ENCODE data around the gene UBE3C.
"Not testable (repeated sequence)": the region's sequence is repeated elsewhere in the genome, so short reads cannot be mapped to it uniquely, and the experiment has no call there.

The UBE3C gene

DNA sequence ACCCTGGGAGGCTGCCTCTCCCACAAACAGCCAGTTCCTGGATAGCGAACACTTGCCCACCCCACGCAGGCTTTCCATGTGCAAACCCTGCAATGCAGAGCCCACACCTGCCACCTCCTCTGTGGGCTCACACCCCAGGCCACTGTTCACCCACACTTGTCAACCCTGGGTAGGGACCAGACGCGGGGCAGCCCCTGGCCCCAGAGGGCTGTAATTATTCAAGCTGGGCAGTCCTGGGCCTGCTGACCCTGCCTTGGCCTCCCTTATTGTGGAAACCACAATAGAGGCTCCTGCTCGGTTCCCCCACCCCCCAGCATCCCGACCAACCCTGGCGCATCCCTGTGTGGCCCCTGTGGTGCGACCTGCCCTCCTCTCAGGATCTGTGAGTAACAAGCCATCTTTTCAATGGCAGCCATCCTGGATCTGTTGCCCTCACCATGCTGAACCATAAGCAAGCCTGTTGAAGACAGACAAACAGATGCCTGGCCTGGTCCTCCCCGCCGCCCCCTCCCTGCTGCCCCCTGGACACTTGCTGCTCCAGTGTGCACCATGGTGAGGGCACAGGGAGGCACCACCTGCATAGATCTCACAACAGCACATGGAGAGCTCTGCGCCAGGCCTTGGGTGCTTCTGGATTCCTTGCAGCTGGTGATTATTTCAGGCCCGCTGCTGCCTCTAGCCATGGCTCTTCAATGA lies 15.8 kb upstream of the UBE3C start:
- no peak overlapping the region for H3K4me3 Mint-ChIP-seq
- no peaks in the 10 kb centered on the region for H3K27me3 Mint-ChIP-seq
- H3K9me3 Mint-ChIP-seq (ENCODE audit: low read depth): no peaks in the 10 kb centered on the region
- H3K36me3 Mint-ChIP-seq: no peaks in the 10 kb centered on the region
- no peaks in the 10 kb centered on the region for H3K4me1 Mint-ChIP-seq (ENCODE audit: low read depth)
- no peak overlapping the region for H3K27ac Mint-ChIP-seq

DNA sequence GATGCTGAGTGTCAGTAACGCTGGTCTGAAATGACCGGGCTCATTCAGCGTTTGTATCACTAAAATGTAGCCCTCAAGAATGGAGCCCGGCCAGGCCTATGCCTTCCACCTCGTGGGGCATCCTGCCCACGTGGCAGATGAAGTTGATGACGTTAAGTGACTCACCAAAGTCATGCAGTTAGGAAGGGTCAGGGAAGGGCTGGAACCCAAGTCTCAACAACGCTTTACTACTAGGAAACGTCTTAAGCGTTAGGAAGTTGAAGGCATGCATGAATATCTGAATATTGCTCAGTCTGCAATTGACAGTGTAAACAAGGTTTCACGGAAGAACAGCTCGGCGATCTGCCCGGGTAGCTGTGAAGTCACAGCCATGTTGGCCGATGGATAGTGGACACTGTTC lies 14.0 kb upstream of the UBE3C start:
- Mint-ChIP-seq H3K9me3 (ENCODE audit: low read depth) (no peaks in the 10 kb centered on the region), H3K27me3 (peaks cover 4% of the 10 kb centered on the region), H3K4me3 (no peak overlapping the region), H3K36me3 (no peaks in the 10 kb centered on the region), H3K4me1 (ENCODE audit: low read depth) (no peaks in the 10 kb centered on the region), H3K27ac (no peak overlapping the region)

DNA sequence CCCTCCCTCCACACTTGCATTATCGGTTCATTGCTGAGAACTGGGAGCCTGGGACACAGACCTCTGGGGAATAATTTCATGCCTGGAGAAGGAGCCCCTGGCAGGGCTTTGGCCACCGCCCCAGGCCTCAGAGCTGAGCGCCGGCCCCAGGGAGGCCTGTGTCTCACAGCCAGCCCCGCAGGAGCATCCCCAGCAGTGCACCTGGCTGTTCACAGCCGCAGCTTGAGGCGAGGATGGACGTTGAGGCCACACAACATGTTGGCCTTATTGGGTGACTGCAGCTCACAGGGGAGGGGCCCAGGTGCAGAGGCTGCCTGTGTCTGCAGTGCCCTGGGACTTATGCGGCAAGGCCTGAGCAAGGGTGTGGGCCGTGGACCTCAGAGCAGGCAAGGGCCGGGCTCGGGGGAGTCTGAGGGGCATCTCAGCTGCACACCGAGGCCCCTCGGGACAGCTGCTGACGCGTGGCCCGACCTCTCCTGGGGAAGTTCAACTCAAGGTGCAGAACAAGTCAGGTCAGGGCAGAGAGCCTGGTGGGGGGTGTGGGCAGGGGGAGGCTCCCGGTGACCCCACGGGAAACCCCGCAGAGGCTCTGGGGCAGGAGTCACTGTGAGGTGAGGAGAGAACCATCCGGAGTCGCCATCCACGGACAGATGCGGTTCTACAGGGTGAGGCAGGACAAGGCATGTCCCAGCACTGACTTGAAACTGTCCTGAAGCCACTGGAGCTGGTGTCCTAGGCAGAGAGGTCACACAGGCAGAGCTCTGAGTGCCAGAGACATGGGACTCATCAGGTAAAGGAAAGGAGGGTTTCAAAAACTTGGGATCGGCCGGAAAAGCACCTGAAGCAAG lies 13.1 kb upstream of the UBE3C start:
- Mint-ChIP-seq H3K27me3 (peaks cover 9% of the 10 kb centered on the region), H3K27ac (no peak overlapping the region), H3K9me3 (ENCODE audit: low read depth) (no peaks in the 10 kb centered on the region), H3K36me3 (no peaks in the 10 kb centered on the region), H3K4me3 (no peak overlapping the region), H3K4me1 (ENCODE audit: low read depth) (no peaks in the 10 kb centered on the region)

DNA sequence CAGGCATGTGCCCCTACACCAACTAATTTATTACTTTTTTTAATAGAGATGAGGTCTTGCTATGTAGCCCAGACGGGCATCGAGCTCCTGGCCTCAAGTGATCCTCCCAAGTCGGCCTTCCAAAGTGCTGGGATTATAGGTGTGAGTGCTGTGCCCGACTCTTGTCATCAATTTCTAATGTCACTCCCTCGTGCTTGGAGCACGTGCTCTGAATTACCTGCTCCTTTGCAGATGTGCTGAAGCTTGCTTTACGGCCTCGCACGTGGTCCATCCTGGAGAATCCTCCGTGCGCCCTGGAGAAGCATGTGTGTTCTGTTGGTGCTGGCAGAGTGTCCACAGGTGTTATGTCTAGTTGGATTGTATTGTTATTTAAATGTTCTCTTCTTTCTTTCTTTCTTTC lies 11.8 kb upstream of the UBE3C start:
- no peak overlapping the region for H3K27ac Mint-ChIP-seq
- no peak overlapping the region for H3K4me3 Mint-ChIP-seq
- peaks cover 9% of the 10 kb centered on the region for H3K27me3 Mint-ChIP-seq
- no peaks in the 10 kb centered on the region for H3K36me3 Mint-ChIP-seq
- H3K9me3 Mint-ChIP-seq (ENCODE audit: low read depth): no peaks in the 10 kb centered on the region
- H3K4me1 Mint-ChIP-seq (ENCODE audit: low read depth): no peaks in the 10 kb centered on the region

DNA sequence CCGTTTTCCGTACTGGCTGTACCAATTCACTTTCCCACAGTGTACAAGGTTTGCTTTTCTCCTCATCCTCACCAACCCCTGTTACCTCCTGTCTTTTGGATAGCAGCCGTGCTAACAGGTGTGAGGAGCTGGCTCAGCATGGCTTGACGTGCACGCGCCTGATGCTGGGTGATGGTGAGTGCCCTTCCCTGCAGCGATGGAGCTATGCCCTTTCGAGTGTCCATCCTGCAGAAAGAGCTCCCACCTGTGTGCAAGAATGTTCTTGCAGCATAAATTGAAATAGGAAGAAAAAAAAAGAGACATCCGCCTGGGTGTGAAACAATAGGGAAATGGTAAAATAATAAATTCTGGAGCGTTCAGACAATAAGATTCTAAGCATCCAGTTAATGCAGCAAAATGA lies 9.5 kb upstream of the UBE3C start:
- Mint-ChIP-seq H3K27ac (no peak overlapping the region), H3K4me3 (no peak overlapping the region)

DNA sequence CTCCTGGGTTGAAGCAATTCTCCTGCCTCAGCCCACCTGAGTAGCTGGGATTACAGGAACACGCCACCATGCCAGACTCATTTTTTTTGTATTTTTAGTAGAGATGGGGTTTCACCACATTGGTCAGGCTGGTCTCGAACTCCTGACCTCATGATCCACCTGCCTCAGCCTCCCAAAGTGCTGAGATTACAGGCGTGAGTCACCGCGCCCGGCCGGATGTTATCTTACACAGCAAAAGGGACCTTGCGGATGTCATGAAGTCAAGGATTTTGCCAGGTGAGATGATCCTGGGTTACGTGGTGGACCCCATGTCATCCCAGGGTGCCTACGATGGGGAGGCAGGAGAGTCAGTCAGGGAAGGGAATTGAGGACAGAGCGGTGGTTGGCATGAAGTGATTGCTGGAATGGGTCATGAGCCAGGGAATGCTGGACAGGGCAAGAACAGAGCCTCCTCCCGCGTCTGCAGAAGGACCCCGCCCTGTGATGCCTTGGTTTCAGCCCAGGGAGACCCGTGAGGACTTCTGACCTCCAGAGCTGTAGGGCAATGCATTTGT lies 8.7 kb upstream of the UBE3C start:
- Mint-ChIP-seq H3K27me3 (peaks cover 9% of the 10 kb centered on the region), H3K36me3 (no peaks in the 10 kb centered on the region), H3K4me1 (ENCODE audit: low read depth) (no peaks in the 10 kb centered on the region), H3K27ac (no peak overlapping the region), H3K9me3 (ENCODE audit: low read depth) (no peaks in the 10 kb centered on the region), H3K4me3 (no peak overlapping the region)

More for the DNA sequence above, 9.5 kb upstream of the UBE3C start:
- peaks cover 9% of the 10 kb centered on the region for H3K27me3 Mint-ChIP-seq
- no peaks in the 10 kb centered on the region for H3K36me3 Mint-ChIP-seq
- H3K4me1 Mint-ChIP-seq (ENCODE audit: low read depth): no peaks in the 10 kb centered on the region
- H3K9me3 Mint-ChIP-seq (ENCODE audit: low read depth): no peaks in the 10 kb centered on the region

DNA sequence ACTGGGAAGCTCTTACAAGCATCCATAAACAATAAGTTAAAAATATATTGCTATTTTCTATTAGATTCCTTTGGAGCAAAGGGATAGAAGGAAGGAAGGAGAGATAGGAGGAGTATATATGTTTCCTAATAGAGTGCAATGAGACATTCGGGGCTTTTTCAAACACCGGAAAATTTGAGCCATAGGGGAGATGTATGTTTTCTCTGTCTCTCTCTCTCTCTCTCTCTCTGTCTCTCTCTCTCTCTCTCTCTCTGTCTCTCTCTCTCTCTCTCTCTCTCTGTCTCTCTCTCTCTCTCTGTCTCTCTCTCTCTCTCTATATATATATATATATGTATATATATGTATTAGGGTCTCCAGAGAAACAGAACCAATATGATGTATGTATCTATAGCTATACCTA lies 7.9 kb upstream of the UBE3C start:
- H3K27me3 Mint-ChIP-seq; H3K36me3 Mint-ChIP-seq; H3K9me3 Mint-ChIP-seq (ENCODE audit: low read depth); H3K4me1 Mint-ChIP-seq (ENCODE audit: low read depth); H3K4me3 Mint-ChIP-seq; H3K27ac Mint-ChIP-seq: not testable (repeated sequence)

DNA sequence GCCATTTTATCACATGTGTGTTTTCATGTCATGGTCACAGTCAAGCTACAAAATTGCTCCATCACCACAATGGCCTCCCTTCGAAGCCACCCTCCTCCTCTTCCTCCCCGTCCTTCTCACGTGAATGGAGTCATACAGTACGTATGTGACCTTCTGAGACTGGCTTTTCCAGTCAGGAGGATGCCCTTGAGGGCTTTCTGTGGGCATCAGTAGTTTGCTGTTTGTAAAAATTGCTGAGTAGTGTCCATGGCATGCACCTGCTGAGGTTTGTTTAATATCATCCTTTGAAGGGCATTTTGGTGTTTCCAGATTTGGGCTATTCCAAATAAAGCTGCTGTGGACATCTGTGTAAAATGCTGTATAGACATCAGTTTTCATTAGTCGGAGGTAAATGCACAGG lies 5.9 kb upstream of the UBE3C start:
- Mint-ChIP-seq H3K9me3 (ENCODE audit: low read depth) (no peaks in the 10 kb centered on the region), H3K27me3 (peaks cover 9% of the 10 kb centered on the region), H3K27ac (no peak overlapping the region), H3K36me3 (no peaks in the 10 kb centered on the region), H3K4me3 (no peak overlapping the region), H3K4me1 (ENCODE audit: low read depth) (peaks cover 4% of the 10 kb centered on the region)

DNA sequence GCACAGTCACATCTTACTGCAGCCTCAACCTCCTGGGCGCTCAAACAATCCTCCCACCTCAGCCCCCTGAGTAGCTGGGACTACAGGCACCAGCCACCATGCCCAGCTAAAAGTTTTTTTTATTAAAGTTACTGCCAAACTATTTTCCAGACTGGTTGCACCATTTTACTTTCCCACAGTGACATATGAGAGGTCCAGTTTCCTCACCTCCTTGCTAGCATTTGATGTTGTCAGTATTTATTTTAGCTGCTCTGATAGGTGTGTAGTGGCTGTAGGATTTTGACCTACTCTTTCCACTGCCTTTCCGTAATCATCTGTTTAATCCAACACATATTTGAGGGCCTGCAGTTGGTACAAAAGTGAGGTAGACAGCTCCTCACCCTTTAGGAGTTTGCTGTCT lies 5.4 kb upstream of the UBE3C start:
- no peak overlapping the region for H3K27ac Mint-ChIP-seq
- no peak overlapping the region for H3K4me3 Mint-ChIP-seq
- peaks cover 5% of the 10 kb centered on the region for H3K4me1 Mint-ChIP-seq (ENCODE audit: low read depth)
- peaks cover 9% of the 10 kb centered on the region for H3K27me3 Mint-ChIP-seq
- H3K9me3 Mint-ChIP-seq (ENCODE audit: low read depth): no peaks in the 10 kb centered on the region
- H3K36me3 Mint-ChIP-seq: no peaks in the 10 kb centered on the region

DNA sequence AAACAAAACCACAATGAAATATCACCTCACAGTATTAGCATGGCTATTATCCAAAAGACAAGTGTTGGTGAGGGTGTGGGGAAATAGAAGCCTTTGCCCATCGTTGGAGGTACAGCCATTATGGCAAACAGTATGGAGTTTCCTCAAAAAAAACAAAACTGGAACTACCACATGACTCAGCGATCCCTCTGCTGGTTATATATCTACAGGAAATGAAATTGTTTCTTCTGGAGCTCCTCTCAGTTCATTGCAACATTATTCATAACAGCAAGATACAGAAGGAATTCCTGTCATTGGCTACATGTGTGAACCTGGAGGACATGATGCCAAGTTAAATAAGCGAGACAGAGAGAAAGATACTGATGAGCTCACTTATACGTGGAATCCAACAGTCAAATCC lies 2.4 kb upstream of the UBE3C start:
- H3K27me3 Mint-ChIP-seq: no peaks in the 10 kb centered on the region
- peak overlapping the region; percentile 56 for H3K4me3 Mint-ChIP-seq
- peak overlapping the region; percentile 16 for H3K27ac Mint-ChIP-seq
- H3K36me3 Mint-ChIP-seq: peaks cover 9% of the 10 kb centered on the region
- H3K9me3 Mint-ChIP-seq (ENCODE audit: low read depth): no peaks in the 10 kb centered on the region
- peaks cover 19% of the 10 kb centered on the region for H3K4me1 Mint-ChIP-seq (ENCODE audit: low read depth)

DNA sequence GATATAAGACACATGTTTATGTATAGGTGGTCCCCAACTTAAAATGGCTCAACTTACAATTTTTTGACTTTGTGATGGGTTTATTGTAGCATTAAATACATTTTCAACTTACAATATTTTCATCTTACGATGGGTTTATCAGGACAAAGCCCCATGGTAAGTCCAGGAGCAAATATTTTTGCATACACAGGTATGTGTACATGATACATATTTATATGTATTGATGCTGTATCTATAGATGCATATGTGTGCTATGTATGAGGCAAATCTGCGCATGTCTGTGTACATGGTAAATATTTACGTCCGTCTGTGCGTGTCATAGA lies 664 bp upstream of the UBE3C start:
- no peaks in the 10 kb centered on the region for H3K9me3 Mint-ChIP-seq (ENCODE audit: low read depth)
- H3K4me3 Mint-ChIP-seq: peak overlapping the region; percentile 78
- no peaks in the 10 kb centered on the region for H3K27me3 Mint-ChIP-seq
- peaks cover 19% of the 10 kb centered on the region for H3K36me3 Mint-ChIP-seq
- H3K27ac Mint-ChIP-seq: peak overlapping the region; percentile 90
- H3K4me1 Mint-ChIP-seq (ENCODE audit: low read depth): peaks cover 33% of the 10 kb centered on the region

DNA sequence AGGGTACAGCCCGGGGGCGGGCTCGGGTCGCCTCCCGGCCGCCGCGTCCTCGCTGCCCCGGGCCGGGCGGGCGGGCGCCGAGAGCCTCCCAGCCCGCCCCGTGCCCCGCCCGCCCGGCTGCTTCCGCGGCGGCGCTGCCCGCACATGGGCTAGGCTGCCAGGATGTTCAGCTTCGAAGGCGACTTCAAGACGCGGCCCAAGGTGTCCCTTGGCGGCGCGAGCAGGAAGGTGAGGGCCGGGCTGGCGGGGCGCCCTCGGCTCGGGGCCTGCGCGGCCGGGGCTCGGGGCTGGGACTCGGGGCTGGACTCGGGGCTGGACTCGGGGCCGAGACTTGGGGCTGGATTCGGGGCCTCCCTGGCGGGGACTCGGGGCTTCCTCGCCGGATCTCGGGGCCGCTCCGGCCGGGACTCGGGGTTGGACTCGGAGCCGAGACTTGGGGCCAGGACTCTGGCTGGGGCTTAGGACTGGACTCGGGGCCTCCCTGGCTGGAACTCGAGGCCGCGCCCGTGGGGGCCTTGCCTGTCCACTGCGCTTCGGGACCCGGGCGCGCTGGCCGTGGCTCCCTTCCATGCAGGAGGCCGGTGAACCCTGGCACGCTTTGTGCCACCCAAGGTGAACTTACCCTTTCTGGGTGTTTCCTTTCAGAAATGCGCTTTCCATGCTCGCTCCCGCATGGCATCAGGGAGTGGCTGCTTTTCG lies 534 bp downstream of the UBE3C start:
- Mint-ChIP-seq H3K4me3 (peak overlapping the region; percentile 98), H3K9me3 (ENCODE audit: low read depth) (no peaks in the 10 kb centered on the region), H3K27me3 (no peaks in the 10 kb centered on the region), H3K27ac (peak overlapping the region; percentile 94), H3K36me3 (peaks cover 24% of the 10 kb centered on the region), H3K4me1 (ENCODE audit: low read depth) (peaks cover 45% of the 10 kb centered on the region)

DNA sequence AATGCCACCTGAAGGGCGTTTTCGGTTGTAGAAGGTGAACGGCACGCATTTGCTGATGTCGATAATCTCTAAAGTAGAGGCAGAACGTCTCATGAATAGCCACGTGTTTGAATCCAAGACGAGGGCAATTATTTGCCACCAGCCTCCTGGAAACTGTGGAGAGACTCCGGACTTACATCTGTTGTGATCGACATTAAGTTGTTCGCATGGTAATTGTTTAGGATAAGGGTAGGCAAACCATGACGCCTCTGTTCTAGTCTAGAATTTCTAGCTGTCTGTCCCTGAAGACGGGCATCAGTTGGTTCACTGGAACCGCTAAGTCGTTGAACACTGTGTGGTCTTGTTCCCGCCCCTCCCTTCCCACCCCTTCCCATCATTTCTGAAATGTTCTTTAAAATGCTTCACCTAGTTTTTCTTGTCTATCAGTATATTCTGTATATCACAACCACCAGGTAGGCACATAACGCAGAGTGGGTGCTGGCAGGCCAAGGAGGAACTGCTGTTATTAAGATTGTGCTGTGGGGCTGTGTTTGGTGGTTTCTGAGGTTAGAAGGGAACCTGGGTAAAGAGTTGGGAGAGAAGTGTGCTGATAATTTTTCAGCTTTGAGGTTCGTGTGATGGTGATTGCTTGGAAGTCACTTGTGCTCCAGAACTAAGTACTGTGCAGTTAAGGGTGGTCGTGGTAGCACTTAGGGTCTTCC lies 1.2 kb downstream of the UBE3C start:
- H3K4me1 Mint-ChIP-seq (ENCODE audit: low read depth): peaks cover 50% of the 10 kb centered on the region
- peak overlapping the region; percentile 98 for H3K4me3 Mint-ChIP-seq

DNA sequence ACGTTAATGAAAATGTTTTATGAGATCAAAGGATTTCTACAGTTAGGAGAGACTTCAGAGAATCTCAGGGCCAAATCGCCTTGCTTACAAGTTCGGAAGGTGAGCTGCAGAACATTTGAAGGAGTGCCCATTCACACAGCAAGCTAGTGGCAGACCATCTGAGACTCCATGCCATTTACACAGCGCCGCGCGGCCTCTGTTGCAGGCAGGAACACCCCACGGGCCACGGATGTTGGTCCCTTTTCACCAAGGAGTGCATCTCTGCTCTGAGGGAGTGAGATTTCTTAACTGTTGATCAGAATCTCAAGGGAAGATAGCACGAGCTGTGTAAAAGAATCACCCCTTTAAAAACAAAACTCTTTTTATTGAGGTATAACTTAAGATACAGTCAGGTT lies 1.8 kb downstream of the UBE3C start:
- H3K4me1 Mint-ChIP-seq (ENCODE audit: low read depth): peaks cover 53% of the 10 kb centered on the region
- peaks cover 24% of the 10 kb centered on the region for H3K36me3 Mint-ChIP-seq
- H3K27ac Mint-ChIP-seq: peak overlapping the region; percentile 94
- no peaks in the 10 kb centered on the region for H3K27me3 Mint-ChIP-seq
- H3K9me3 Mint-ChIP-seq (ENCODE audit: low read depth): no peaks in the 10 kb centered on the region
- H3K4me3 Mint-ChIP-seq: peak overlapping the region; percentile 98

More for the DNA sequence above, 1.2 kb downstream of the UBE3C start:
- H3K36me3 Mint-ChIP-seq: peaks cover 24% of the 10 kb centered on the region
- H3K27ac Mint-ChIP-seq: peak overlapping the region; percentile 94
- no peaks in the 10 kb centered on the region for H3K9me3 Mint-ChIP-seq (ENCODE audit: low read depth)
- H3K27me3 Mint-ChIP-seq: no peaks in the 10 kb centered on the region
